ENCODE results near the gene ST6GALNAC3. TPM values are rescaled to one million over a fixed set of nuclear protein-coding genes. Genes with fewer than 3 reads are reported as not detected.
"Not testable (repeated sequence)": the region's sequence is repeated elsewhere in the genome, so short reads cannot be mapped to it uniquely, and the experiment has no call there.

ST6GALNAC3 gene
- total RNA-seq, 1 experiment from 2014 or later, result 1.9 TPM

DNA sequence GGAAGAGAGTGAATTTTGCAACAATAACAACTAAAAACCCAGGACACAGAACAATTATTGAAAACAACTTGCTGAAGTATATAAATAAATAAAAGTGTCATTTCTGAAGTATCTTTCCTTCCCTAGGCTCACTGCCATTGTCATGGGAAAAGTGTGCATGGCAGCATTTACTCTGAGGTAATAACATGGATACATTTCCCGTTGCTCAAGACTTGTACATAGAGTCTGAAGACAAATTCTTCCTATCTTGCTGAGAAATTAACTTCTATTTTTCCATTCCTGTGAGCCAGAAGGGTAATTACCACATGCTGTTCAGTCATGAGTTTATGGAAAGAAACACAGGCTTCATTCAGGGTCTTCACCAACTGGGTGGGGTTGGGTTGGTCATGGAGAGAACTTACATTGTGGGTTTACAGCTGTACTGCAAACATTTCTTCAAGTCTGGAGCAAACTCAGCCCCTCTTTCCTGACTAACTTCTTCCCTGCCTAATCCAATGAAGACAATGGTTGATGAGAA is 32.2 kb downstream of the ST6GALNAC3 start:
- no peak for DNase-seq (ENCODE audit: low spot score)

- no peak for DNase-seq (ENCODE audit: low spot score)
Measured at GRCh38 chr1:76109404-76109803, 34.9 kb downstream of the ST6GALNAC3 start.

DNA sequence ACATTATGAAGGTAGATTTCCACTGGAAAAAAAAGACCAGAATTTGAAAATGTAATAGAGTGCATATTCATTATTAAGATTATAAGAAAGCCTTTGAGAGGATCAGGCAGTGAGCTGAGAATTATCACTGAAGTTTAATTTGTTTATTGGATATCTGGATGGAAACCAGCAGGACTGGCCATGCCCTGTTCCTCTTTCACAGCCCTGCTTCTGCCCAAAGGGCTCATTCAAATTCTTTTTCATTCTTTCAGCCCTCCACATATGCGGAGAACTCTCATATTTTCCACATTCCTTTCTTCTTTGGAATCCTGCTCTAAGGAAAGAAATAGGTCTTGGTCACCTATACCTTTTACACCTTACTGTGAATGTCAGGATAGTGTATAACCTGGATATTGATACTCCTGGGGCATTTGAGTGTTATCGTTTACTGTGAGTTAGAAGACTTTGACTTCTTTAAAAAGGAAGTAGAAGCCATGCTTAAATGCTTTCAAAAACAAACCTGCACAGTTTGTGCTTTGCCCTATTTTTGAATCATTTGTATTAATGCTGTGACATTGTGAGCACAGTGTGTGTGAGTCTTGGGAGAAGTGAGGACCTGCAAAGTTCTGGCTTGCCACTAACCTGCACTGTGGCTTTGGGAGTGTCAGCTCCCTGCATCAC is 35.5 kb downstream of the ST6GALNAC3 start:
- no peak for DNase-seq (ENCODE audit: low spot score)

- DNase-seq (ENCODE audit: low spot score), result no peak
Measured at GRCh38 chr1:76110666-76111065, 36.1 kb downstream of the ST6GALNAC3 start.

DNA sequence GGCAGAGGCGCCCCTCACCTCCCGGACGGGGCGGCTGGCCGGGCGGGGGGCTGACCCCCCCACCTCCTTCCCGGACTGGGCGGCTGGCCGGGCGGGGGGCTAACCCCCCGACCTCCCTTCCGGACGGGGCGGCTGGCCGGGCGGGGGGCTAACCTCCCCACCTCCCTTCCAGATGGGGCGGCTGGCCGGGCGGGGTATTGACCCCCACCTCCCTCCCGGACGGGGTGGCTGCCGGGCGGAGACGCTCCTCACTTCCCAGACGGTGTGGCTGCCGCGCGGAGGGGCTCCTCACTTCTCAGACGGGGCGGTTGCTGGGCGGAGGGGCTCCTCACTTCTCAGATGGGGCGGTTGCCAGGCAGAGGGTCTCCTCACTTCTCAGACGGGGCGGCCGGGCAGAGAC is 37.8 kb downstream of the ST6GALNAC3 start:
- DNase-seq (ENCODE audit: low spot score), result not testable (repeated sequence)

GRCh38 chr1:76113446-76113845 is 38.9 kb downstream of the ST6GALNAC3 start:
- no peak for DNase-seq (ENCODE audit: low spot score)

DNA sequence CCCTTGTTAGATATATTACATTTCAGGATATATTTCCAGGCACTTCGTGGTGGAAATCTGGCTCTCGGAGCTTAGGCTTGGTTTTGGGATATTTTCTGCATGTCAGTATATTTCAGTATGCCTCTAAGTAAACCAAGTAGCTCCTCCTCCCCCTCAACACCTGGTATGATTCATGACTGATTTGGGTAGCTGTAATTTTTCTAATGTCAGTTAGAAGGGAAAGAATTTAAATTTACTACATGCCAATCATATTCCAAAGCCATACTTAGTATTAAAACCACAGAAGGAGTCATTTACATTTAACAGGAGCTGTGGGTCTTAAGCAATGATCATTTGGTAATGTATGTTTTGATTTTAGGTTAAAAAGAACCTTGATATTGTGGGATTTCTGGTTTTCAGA is 40.6 kb downstream of the ST6GALNAC3 start:
- no peak for DNase-seq (ENCODE audit: low spot score)

GRCh38 chr1:76121850-76122249 is 47.3 kb downstream of the ST6GALNAC3 start:
- no peak for DNase-seq (ENCODE audit: low spot score)

- no peak for DNase-seq (ENCODE audit: low spot score)
Measured at GRCh38 chr1:76122271-76122670, 47.7 kb downstream of the ST6GALNAC3 start.

- not testable (repeated sequence) for DNase-seq (ENCODE audit: low spot score)
Measured at GRCh38 chr1:76123411-76124064, 49.0 kb downstream of the ST6GALNAC3 start.

GRCh38 chr1:76124196-76124595 is 49.6 kb downstream of the ST6GALNAC3 start:
- DNase-seq (ENCODE audit: low spot score), result no peak

DNA sequence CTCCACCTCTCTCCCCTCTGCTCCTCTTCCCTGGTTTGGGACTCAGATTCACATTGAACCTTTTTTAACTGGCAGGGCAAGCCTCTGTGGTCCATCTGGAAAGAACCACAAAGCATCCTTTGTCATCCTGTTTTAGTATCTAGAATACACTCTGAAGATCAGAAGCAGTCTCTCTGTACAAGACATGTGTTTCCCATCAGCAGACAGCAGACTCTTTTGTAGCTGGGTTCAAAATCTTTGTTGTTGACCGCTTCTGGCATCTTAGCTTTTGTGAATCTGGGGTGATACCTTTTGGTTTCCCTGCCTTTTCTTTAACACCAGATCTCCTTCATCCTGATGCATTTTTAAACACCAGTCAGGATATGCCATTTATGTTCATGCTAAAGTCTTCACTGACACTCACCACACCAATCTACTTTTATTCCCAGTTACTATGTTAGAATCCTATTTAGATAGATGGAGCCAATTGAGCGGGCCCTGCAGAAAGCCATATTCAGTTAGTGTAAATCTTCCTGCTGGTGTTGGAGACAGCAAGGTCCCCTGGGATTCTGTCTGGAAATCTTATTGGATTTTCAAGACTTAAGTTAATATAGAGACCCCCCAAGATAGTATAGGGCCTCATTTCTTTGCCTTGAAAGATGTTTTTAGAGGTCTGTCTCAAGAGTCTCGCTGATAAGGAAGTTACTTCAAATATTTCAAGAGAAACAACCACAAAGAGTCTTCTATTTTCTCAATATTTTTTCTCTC is 51.1 kb downstream of the ST6GALNAC3 start:
- DNase-seq (ENCODE audit: low spot score), result no peak

DNA sequence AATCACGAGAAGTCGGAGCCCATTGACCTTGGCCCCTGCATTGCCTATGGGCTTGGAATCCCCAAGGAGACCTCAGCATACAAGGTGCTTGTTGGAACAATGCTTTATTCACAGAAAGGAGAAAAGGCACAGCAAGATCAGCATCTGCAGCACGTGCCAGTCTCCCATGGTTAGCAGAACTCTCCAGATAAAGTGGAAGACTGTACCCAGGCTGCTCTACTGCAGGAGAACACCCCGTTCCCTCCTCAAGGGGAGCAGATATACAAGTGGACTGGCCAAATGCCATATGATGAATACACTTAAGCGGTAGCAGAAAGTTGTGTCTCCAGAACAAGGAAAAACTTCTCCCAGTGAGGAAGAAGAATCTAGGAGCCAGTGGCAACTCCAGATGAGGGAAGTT is 53.5 kb downstream of the ST6GALNAC3 start:
- no peak for DNase-seq (ENCODE audit: low spot score)

- DNase-seq (ENCODE audit: low spot score), result no peak
Measured at GRCh38 chr1:76129731-76130130, 55.2 kb downstream of the ST6GALNAC3 start.

GRCh38 chr1:76130992-76131391 is 56.4 kb downstream of the ST6GALNAC3 start:
- DNase-seq (ENCODE audit: low spot score), result no peak

GRCh38 chr1:76133977-76134376 is 59.4 kb downstream of the ST6GALNAC3 start:
- DNase-seq (ENCODE audit: low spot score), result no peak

GRCh38 chr1:76135835-76136234 is 61.3 kb downstream of the ST6GALNAC3 start:
- DNase-seq (ENCODE audit: low spot score), result no peak

DNA sequence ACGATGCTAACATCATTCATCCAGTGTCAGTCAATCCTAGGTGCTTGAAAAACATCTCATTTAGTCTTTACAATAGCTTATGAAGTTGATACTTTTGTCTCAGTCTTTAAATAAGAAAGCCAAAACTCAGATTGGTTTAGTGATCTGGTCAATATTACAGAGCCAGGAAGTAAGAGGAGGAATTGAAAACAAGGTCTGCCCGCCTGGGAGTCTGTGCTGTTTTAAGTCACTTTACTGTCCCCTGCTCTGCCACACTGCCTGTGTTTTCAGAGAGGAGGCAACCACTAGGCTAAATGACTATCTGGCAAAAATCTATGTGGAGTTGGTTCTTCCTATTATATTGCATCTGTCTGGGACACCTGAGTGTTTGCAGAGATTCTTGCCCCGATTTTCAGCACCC is 62.3 kb downstream of the ST6GALNAC3 start:
- no peak for DNase-seq (ENCODE audit: low spot score)

GRCh38 chr1:76137746-76138145 is 63.2 kb downstream of the ST6GALNAC3 start:
- DNase-seq (ENCODE audit: low spot score), result no peak

DNA sequence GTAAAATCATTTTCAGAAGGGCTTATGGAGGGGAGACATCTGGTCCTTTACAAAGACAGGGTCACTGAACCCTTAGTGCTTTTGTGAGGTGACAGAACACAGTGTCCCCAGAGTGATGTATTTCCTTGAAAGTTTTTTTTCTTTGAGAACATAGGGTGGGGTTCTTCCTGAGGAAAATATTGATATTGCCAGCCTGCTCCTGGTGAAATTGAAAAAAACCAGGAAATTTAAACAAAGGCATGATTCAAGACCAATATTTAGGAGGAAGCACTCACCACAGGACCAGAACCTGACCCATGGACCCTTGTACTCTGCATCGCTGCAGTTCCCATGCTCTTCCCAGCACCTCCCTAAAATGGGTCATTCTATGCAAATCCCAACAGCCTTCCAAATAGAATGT is 63.7 kb downstream of the ST6GALNAC3 start:
- DNase-seq (ENCODE audit: low spot score), result no peak

- no peak for DNase-seq (ENCODE audit: low spot score)
Measured at GRCh38 chr1:76140227-76140626, 65.7 kb downstream of the ST6GALNAC3 start.

DNA sequence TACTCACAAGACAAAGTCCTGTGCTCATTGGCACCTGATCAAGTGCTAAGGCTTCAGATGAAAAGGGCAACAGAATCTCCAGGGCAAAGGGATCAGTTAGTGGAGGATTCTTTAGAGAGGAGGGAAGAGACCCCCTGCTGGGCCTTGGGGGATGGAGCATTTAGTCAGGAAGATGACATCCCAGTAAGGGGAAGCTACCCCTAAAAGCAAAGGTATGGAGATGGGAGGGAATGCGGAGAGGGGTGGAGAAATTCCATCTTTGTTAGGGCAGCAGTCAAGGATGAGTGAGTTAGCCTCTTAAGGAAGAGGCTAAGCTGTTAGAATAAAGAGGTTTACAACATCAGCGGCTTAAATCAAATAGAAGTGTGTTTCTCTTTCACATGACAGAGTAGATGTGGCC is 67.4 kb downstream of the ST6GALNAC3 start:
- DNase-seq (ENCODE audit: low spot score), result no peak

Measured in A172 (cell line).